ENCODE data around the gene DAGLA. TPM values are rescaled to one million over a fixed set of nuclear protein-coding genes. Genes with fewer than 3 reads are reported as not detected.

Gene DAGLA
- total RNA-seq, 1 experiment from 2014 or later, result 10.9 TPM

DNA sequence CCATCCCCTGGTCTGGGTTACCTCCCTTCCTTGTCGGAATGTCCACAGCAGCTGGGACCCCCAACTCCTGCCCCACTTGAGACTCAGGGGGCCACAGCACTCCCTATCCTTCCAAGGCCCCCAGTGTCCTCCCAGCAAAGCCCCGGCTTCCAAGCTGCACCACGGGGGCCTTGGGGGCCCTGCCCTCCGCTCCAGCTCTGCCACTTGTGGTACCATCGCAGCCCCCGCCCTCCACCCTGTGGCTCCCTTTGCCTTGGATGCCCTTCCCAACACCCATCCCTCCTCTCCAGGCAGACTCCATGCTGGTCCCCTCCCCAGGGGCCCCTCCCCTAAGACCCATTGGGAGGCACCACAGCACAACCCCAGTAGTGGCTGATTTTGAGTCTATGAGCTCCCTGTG, 94.9 kb downstream of the DAGLA start:
- H3K27me3 ChIP-seq (replicated peaks; ENCODE audit: insufficient read depth, low read depth, low read length, poor library complexity), result no peaks in the 10 kb centered on the region
- POLR2A ChIA-PET (ENCODE audit: low non-redundant PET), result no interaction called here
- BruUV-seq (replicated peaks), result no TSS peak
- CTCF ChIA-PET, result no interaction called here
- H3K4me3 ChIP-seq (ENCODE audit: low read depth, low read length, poor library complexity, severe bottlenecking), result no peak overlapping the region
- DNase-seq (ENCODE audit: low spot score), result no peak
- H3K9me3 ChIP-seq (ENCODE audit: low read depth, low read length, poor library complexity, severe bottlenecking), result no peaks in the 10 kb centered on the region
- H3K36me3 ChIP-seq (ENCODE audit: insufficient read depth, low read length, poor library complexity, severe bottlenecking), result no peaks in the 10 kb centered on the region
- intact Hi-C loops (cut with micrococcal nuclease; ENCODE audit: unreplicated experiment), result no loop called here
- peaks cover 10% of the 10 kb centered on the region for H3K4me1 ChIP-seq (ENCODE audit: insufficient read depth, low read length, poor library complexity, severe bottlenecking)
- TF ChIP-seq, protein P1, sequence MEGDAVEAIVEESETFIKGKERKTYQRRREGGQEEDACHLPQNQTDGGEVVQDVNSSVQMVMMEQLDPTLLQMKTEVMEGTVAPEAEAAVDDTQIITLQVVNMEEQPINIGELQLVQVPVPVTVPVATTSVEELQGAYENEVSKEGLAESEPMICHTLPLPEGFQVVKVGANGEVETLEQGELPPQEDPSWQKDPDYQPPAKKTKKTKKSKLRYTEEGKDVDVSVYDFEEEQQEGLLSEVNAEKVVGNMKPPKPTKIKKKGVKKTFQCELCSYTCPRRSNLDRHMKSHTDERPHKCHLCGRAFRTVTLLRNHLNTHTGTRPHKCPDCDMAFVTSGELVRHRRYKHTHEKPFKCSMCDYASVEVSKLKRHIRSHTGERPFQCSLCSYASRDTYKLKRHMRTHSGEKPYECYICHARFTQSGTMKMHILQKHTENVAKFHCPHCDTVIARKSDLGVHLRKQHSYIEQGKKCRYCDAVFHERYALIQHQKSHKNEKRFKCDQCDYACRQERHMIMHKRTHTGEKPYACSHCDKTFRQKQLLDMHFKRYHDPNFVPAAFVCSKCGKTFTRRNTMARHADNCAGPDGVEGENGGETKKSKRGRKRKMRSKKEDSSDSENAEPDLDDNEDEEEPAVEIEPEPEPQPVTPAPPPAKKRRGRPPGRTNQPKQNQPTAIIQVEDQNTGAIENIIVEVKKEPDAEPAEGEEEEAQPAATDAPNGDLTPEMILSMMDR (conservative IDR thresholded peaks at IDR 0.05; ENCODE audit: low read depth, low read length), result no peak
- TF ChIP-seq EZH2 (IDR thresholded peaks at IDR 0.05; ENCODE audit: borderline replicate concordance, low read depth, low read length, poor library complexity, severe bottlenecking), result no peak
- no peak overlapping the region for H3K27ac ChIP-seq (ENCODE audit: low read depth, low read length, poor library complexity, severe bottlenecking)

DNA sequence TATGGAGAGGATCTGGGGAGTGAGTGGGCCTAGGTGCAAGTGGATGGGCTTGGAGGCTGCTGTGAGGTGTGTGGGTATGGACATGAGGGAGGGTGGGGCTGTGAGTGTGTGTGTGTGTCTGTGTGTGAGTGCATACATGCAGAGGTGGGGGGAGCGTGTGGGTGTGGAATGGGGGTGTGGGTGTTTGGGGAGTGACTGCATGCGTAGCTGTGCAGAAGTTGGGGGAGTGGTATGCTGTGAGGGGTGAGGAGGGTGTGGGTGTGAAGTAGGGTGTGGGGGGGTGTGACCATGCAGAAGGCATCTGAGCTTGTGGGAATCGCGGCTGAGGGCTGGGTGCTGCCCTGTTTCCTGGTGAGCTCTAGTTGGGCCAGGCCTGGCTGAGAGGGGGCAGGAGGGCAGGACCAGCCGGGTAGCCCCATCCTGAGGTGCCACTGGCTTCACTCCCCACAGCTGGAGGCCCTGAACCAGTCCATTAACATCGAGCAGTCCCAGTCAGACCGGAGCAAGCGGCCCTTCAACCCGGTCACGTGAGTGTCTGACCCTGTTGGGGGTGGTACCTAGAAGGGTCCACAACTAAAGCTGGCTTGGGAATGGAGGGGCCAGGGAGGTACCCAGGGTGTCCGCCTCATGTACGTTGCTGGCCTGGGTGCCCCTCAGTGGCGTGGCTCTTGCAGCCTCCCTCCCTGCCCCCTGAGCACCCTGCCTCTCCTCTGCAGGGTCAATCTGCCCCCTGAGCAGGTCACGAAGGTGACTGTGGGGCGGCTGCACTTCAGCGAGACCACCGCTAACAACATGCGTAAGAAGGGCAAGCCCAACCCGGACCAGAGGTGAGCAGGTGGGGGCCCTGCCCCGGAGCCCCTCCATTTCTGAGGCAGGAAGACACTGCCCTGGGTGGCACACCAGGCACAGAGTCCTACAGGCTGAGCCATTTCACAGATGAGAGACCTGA, 95.7 kb downstream of the DAGLA start:
- TF ChIP-seq, protein P1 (conservative IDR thresholded peaks at IDR 0.05; ENCODE audit: low read depth, low read length), result no peak
- TF ChIP-seq EZH2 (IDR thresholded peaks at IDR 0.05; ENCODE audit: borderline replicate concordance, low read depth, low read length, poor library complexity, severe bottlenecking), result no peak
- no peak for DNase-seq (ENCODE audit: low spot score)
- BruUV-seq (replicated peaks), result no TSS peak
- no peaks in the 10 kb centered on the region for H3K36me3 ChIP-seq (ENCODE audit: insufficient read depth, low read length, poor library complexity, severe bottlenecking)
- intact Hi-C loops (cut with micrococcal nuclease; ENCODE audit: unreplicated experiment), result loop anchor here (2.0 kb wide), 1 partner anchor 29 kb away; no protein-coding TSS in a partner anchor
- H3K27me3 ChIP-seq (replicated peaks; ENCODE audit: insufficient read depth, low read depth, low read length, poor library complexity), result no peaks in the 10 kb centered on the region
- H3K4me1 ChIP-seq (ENCODE audit: insufficient read depth, low read length, poor library complexity, severe bottlenecking), result peaks cover 10% of the 10 kb centered on the region
- H3K27ac ChIP-seq (ENCODE audit: low read depth, low read length, poor library complexity, severe bottlenecking), result no peak overlapping the region
- ChIA-PET CTCF (no interaction called here), POLR2A (ENCODE audit: low non-redundant PET) (no interaction called here)
- H3K4me3 ChIP-seq (ENCODE audit: low read depth, low read length, poor library complexity, severe bottlenecking), result no peak overlapping the region
- H3K9me3 ChIP-seq (ENCODE audit: low read depth, low read length, poor library complexity, severe bottlenecking), result no peaks in the 10 kb centered on the region

DNA sequence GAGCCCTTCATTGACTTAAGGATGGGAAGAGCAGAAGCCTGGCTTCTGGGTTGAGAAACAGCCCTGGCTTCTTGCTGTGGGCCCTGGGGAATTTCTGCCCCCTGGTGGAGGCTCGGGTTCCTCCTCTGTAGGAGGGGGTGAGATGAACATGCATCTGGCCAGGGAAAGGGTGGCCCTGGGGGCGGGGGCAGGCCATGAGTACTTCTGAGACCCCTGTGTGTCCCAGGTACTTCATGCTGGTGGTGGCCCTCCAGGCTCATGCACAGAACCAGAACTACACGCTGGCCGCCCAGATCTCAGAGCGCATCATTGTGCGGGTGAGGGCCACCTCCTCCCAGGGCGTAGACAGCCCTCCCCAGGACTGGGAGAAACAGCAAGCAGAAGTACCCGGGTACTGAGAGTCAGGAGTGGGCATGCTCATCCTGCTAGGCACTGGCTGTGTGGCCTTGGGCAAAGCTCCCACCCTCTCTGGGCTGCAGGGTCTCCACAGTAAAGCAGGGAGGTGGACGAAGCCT, 96.4 kb downstream of the DAGLA start:
- ChIA-PET POLR2A (ENCODE audit: low non-redundant PET) (no interaction called here), CTCF (interaction anchor here (0.7 to 1.0 kb wide), 2 partner anchors 15 to 29 kb away, joined by 5 read pairs; no protein-coding TSS in a partner anchor)
- no peak overlapping the region for H3K27ac ChIP-seq (ENCODE audit: low read depth, low read length, poor library complexity, severe bottlenecking)
- no peak for TF ChIP-seq EZH2 (IDR thresholded peaks at IDR 0.05; ENCODE audit: borderline replicate concordance, low read depth, low read length, poor library complexity, severe bottlenecking)
- TF ChIP-seq, protein P1 (conservative IDR thresholded peaks at IDR 0.05; ENCODE audit: low read depth, low read length), result peak; percentile 83
- H3K9me3 ChIP-seq (ENCODE audit: low read depth, low read length, poor library complexity, severe bottlenecking), result no peaks in the 10 kb centered on the region
- H3K4me3 ChIP-seq (ENCODE audit: low read depth, low read length, poor library complexity, severe bottlenecking), result no peak overlapping the region
- peaks cover 10% of the 10 kb centered on the region for H3K4me1 ChIP-seq (ENCODE audit: insufficient read depth, low read length, poor library complexity, severe bottlenecking)
- no peaks in the 10 kb centered on the region for H3K36me3 ChIP-seq (ENCODE audit: insufficient read depth, low read length, poor library complexity, severe bottlenecking)
- intact Hi-C loops (cut with micrococcal nuclease; ENCODE audit: unreplicated experiment), result loop anchor here (2.0 kb wide), 1 partner anchor 30 kb away; no protein-coding TSS in a partner anchor
- no TSS peak for BruUV-seq (replicated peaks)
- H3K27me3 ChIP-seq (replicated peaks; ENCODE audit: insufficient read depth, low read depth, low read length, poor library complexity), result no peaks in the 10 kb centered on the region
- DNase-seq (ENCODE audit: low spot score), result peak; percentile 78
